HepG2 (cell line): ENCODE results near the gene NFE2L2. TPM values are rescaled to one million over a fixed set of nuclear protein-coding genes. Genes with fewer than 3 reads are reported as not detected.

ENCODE experiments used
- FOXJ3 ChIP-seq: sonication (generic); formaldehyde crosslinking; IDR thresholded peaks from 2 replicates; pipeline ENCODE4 v1.4.0; 2020; ENCODE audit warnings: missing genetic modification reagents, mild to moderate bottlenecking, borderline replicate concordance
- ZNF569 ChIP-seq: sonication (generic); formaldehyde crosslinking; IDR thresholded peaks from 2 replicates; pipeline ENCODE4 v1.5.0; 2020; ENCODE audit warnings: mild to moderate bottlenecking, missing genetic modification reagents, moderate library complexity, borderline replicate concordance
- ZNF781 ChIP-seq: sonication (generic); formaldehyde crosslinking; IDR thresholded peaks from 2 replicates; pipeline ENCODE4 v1.5.1; 2020; ENCODE audit warnings: borderline replicate concordance, mild to moderate bottlenecking, missing genetic modification reagents; ENCODE audit errors: not compliant biosample characterization
- polyA plus RNA-seq, 8 experiments: library from polyadenylated mRNA; depleted of rRNA in 3 of 8; stranded (reverse) in 7 of 8; unstranded in 1 of 8; fragments of >200 nt; fragmentation: Illumina TruSeq in 4 of 8; extraction: Trizol in 4 of 8; gene quantifications; 2 replicates each; pipeline versions ENCODE4 v1.2.1 to v1.2.3, GENCODE V29; 2011 to 2016; ENCODE audit warnings: low read depth in 4 of 8, missing spikeins in 1 of 8, mixed read lengths in 1 of 8; ENCODE audit not compliant: insufficient read depth in 1 of 8
- total RNA-seq, 5 experiments: library from RNA; depleted of rRNA; stranded (reverse); fragments of >200 nt; fragmentation: Illumina TruSeq; extraction: Trizol; gene quantifications; 2 replicates each; pipeline ENCODE4 v1.2.3, GENCODE V29; 2016; ENCODE audit warnings: low read depth in 1 of 5
- TF ChIP-seq, protein P1 (sequence below): sonication (generic); formaldehyde crosslinking; IDR thresholded peaks from 2 replicates; pipeline ENCODE4 v1.4.0; 2020; ENCODE audit warnings: missing genetic modification reagents
- TF ChIP-seq, protein P2 (sequence below): sonication (generic); formaldehyde crosslinking; IDR thresholded peaks from 2 replicates; pipeline ENCODE4 v1.4.0; 2020; ENCODE audit warnings: missing genetic modification reagents, borderline replicate concordance
- TF ChIP-seq, protein P3 (sequence below): sonication (generic); formaldehyde crosslinking; IDR thresholded peaks from 2 replicates; pipeline ENCODE4 v1.4.0; 2020; ENCODE audit warnings: low read depth, missing genetic modification reagents
- TF ChIP-seq, protein P4 (sequence below): sonication (generic); formaldehyde crosslinking; IDR thresholded peaks from 2 replicates; pipeline ENCODE4 v1.5.0; 2020; ENCODE audit warnings: mild to moderate bottlenecking, missing genetic modification reagents, borderline replicate concordance

Gene NFE2L2
- total and polyA plus RNA-seq, 2 of the 13 experiments (the other 11 are each of a cell fraction or from before 2014, with no cell fraction given) = 84.6 to 215 TPM

DNA sequence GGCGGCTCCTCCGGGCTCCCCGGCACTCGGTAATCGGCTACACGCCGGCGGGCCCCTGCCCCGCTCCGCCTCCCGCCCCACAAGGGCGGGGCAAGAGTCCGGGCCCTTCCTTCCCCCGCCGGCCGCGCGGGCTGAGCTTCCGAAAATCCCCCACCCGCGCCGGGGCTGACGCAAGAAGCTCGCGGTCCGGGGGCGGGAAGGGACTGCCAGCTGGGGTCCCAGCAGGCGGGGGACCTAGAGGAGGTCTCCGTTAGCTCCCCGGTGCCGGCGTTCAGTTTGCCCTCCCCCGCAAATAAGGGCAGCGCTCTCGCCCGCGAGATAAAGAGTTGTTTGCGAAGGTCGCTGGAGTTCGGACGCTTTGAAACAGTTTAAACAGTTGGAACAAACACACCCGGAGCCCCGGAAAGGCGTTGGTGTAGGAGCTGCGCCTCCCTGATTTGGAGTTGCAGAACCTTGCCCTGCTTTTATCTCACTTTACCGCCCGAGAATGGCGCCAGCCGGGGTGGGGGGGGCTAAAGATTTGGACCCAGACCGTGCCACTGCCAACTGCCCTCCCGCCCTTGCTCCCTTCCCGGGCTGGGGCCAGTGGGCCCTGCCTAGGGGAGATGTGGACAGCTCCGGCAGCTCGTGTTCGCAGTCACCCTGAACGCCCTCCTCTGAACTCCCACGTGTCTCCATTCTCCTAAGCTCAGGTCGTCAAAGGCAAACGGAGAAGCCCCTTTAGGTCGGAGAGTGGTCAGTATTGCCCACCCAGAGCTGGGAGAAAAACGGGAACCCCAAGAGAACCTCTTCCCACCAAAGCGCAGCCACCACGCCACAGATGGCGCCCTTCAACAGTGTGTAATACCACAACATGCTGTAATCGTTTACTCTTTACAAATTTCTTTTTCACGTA is at the start of gene NFE2L2 (continued):
- TF ChIP-seq, protein P1, sequence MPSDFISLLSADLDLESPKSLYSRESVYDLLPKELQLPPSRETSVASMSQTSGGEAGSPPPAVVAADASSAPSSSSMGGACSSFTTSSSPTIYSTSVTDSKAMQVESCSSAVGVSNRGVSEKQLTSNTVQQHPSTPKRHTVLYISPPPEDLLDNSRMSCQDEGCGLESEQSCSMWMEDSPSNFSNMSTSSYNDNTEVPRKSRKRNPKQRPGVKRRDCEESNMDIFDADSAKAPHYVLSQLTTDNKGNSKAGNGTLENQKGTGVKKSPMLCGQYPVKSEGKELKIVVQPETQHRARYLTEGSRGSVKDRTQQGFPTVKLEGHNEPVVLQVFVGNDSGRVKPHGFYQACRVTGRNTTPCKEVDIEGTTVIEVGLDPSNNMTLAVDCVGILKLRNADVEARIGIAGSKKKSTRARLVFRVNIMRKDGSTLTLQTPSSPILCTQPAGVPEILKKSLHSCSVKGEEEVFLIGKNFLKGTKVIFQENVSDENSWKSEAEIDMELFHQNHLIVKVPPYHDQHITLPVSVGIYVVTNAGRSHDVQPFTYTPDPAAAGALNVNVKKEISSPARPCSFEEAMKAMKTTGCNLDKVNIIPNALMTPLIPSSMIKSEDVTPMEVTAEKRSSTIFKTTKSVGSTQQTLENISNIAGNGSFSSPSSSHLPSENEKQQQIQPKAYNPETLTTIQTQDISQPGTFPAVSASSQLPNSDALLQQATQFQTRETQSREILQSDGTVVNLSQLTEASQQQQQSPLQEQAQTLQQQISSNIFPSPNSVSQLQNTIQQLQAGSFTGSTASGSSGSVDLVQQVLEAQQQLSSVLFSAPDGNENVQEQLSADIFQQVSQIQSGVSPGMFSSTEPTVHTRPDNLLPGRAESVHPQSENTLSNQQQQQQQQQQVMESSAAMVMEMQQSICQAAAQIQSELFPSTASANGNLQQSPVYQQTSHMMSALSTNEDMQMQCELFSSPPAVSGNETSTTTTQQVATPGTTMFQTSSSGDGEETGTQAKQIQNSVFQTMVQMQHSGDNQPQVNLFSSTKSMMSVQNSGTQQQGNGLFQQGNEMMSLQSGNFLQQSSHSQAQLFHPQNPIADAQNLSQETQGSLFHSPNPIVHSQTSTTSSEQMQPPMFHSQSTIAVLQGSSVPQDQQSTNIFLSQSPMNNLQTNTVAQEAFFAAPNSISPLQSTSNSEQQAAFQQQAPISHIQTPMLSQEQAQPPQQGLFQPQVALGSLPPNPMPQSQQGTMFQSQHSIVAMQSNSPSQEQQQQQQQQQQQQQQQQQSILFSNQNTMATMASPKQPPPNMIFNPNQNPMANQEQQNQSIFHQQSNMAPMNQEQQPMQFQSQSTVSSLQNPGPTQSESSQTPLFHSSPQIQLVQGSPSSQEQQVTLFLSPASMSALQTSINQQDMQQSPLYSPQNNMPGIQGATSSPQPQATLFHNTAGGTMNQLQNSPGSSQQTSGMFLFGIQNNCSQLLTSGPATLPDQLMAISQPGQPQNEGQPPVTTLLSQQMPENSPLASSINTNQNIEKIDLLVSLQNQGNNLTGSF (CRISPR knock-in tag) = peak; percentile 62; the same call in 1 of the 2 replicates
- TF ChIP-seq ZNF781 (peak; percentile 88), ZNF569 (CRISPR knock-in tag) (peak; percentile 81; the same call in 1 of the 2 replicates), FOXJ3 (CRISPR knock-in tag) (peak; percentile 97)
- TF ChIP-seq, protein P2, sequence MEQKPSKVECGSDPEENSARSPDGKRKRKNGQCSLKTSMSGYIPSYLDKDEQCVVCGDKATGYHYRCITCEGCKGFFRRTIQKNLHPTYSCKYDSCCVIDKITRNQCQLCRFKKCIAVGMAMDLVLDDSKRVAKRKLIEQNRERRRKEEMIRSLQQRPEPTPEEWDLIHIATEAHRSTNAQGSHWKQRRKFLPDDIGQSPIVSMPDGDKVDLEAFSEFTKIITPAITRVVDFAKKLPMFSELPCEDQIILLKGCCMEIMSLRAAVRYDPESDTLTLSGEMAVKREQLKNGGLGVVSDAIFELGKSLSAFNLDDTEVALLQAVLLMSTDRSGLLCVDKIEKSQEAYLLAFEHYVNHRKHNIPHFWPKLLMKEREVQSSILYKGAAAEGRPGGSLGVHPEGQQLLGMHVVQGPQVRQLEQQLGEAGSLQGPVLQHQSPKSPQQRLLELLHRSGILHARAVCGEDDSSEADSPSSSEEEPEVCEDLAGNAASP = peak; percentile 70
- TF ChIP-seq, protein P3, sequence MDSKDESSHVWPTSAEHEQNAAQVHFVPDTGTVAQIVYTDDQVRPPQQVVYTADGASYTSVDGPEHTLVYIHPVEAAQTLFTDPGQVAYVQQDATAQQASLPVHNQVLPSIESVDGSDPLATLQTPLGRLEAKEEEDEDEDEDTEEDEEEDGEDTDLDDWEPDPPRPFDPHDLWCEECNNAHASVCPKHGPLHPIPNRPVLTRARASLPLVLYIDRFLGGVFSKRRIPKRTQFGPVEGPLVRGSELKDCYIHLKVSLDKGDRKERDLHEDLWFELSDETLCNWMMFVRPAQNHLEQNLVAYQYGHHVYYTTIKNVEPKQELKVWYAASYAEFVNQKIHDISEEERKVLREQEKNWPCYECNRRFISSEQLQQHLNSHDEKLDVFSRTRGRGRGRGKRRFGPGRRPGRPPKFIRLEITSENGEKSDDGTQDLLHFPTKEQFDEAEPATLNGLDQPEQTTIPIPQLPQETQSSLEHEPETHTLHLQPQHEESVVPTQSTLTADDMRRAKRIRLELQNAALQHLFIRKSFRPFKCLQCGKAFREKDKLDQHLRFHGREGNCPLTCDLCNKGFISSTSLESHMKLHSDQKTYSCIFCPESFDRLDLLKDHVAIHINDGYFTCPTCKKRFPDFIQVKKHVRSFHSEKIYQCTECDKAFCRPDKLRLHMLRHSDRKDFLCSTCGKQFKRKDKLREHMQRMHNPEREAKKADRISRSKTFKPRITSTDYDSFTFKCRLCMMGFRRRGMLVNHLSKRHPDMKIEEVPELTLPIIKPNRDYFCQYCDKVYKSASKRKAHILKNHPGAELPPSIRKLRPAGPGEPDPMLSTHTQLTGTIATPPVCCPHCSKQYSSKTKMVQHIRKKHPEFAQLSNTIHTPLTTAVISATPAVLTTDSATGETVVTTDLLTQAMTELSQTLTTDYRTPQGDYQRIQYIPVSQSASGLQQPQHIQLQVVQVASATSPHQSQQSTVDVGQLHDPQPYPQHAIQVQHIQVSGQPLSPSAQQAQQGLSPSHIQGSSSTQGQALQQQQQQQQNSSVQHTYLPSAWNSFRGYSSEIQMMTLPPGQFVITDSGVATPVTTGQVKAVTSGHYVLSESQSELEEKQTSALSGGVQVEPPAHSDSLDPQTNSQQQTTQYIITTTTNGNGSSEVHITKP (CRISPR knock-in tag) = peak; percentile 92
- TF ChIP-seq, protein P4, sequence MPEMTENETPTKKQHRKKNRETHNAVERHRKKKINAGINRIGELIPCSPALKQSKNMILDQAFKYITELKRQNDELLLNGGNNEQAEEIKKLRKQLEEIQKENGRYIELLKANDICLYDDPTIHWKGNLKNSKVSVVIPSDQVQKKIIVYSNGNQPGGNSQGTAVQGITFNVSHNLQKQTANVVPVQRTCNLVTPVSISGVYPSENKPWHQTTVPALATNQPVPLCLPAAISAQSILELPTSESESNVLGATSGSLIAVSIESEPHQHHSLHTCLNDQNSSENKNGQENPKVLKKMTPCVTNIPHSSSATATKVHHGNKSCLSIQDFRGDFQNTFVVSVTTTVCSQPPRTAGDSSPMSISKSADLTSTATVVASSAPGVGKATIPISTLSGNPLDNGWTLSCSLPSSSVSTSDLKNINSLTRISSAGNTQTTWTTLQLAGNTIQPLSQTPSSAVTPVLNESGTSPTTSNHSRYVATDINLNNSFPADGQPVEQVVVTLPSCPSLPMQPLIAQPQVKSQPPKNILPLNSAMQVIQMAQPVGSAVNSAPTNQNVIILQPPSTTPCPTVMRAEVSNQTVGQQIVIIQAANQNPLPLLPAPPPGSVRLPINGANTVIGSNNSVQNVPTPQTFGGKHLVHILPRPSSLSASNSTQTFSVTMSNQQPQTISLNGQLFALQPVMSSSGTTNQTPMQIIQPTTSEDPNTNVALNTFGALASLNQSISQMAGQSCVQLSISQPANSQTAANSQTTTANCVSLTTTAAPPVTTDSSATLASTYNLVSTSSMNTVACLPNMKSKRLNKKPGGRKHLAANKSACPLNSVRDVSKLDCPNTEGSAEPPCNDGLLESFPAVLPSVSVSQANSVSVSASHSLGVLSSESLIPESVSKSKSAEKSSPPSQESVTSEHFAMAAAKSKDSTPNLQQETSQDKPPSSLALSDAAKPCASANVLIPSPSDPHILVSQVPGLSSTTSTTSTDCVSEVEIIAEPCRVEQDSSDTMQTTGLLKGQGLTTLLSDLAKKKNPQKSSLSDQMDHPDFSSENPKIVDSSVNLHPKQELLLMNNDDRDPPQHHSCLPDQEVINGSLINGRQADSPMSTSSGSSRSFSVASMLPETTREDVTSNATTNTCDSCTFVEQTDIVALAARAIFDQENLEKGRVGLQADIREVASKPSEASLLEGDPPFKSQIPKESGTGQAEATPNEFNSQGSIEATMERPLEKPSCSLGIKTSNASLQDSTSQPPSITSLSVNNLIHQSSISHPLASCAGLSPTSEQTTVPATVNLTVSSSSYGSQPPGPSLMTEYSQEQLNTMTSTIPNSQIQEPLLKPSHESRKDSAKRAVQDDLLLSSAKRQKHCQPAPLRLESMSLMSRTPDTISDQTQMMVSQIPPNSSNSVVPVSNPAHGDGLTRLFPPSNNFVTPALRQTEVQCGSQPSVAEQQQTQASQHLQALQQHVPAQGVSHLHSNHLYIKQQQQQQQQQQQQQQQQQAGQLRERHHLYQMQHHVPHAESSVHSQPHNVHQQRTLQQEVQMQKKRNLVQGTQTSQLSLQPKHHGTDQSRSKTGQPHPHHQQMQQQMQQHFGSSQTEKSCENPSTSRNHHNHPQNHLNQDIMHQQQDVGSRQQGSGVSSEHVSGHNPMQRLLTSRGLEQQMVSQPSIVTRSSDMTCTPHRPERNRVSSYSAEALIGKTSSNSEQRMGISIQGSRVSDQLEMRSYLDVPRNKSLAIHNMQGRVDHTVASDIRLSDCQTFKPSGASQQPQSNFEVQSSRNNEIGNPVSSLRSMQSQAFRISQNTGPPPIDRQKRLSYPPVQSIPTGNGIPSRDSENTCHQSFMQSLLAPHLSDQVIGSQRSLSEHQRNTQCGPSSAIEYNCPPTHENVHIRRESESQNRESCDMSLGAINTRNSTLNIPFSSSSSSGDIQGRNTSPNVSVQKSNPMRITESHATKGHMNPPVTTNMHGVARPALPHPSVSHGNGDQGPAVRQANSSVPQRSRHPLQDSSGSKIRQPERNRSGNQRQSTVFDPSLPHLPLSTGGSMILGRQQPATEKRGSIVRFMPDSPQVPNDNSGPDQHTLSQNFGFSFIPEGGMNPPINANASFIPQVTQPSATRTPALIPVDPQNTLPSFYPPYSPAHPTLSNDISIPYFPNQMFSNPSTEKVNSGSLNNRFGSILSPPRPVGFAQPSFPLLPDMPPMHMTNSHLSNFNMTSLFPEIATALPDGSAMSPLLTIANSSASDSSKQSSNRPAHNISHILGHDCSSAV (CRISPR knock-in tag) = no peak; the same call in 1 of the 2 replicates
